ENCODE results near the gene TEC.

TEC gene

GRCh38 chr4:48243429-48243828, 26.2 kb downstream of the TEC start:
- no peaks in the 10 kb centered on the region for H3K9me3 ChIP-seq (replicated peaks; ENCODE audit: insufficient read depth, low read length)
- H3K27me3 ChIP-seq (replicated peaks; ENCODE audit: insufficient read depth, low read length), result no peaks in the 10 kb centered on the region
- no peaks in the 10 kb centered on the region for H4K20me1 ChIP-seq (ENCODE audit: insufficient read depth, low read length)
- no peak overlapping the region for H3K4me3 ChIP-seq (ENCODE audit: low read length)
- peaks cover 93% of the 10 kb centered on the region for H3K79me2 ChIP-seq (ENCODE audit: low read length)
- H3K36me3 ChIP-seq (replicated peaks; ENCODE audit: insufficient read depth, low read length), result no peaks in the 10 kb centered on the region
- peaks cover 14% of the 10 kb centered on the region; the same call in 1 of the 2 replicates for H3F3A ChIP-seq (ENCODE audit: insufficient read depth, low read length)
- peaks cover 22% of the 10 kb centered on the region for H3K4me1 ChIP-seq (ENCODE audit: low read length)
- no peak overlapping the region for H3K4me2 ChIP-seq (ENCODE audit: low read depth, low read length)
- no peak overlapping the region for H2AFZ ChIP-seq (ENCODE audit: low read length)
- TF ChIP-seq CTCF (IDR thresholded peaks at IDR 0.05; ENCODE audit: low read length) (no peak), EZH2phosphoT487 (IDR thresholded peaks at IDR 0.05; ENCODE audit: low read length) (no peak), EZH2 (optimal IDR thresholded peaks at IDR 0.05; ENCODE audit: low read depth, low read length) (no peak)
- no peaks in the 10 kb centered on the region for H3K9me2 ChIP-seq (replicated peaks; ENCODE audit: insufficient read depth, low read length)
- H3K27ac ChIP-seq (ENCODE audit: low read length), result no peak overlapping the region
- no peak overlapping the region for H3K9ac ChIP-seq (ENCODE audit: low read length)
- no peak for DNase-seq

- Histone ChIP-seq H3K9me2 (replicated peaks; ENCODE audit: insufficient read depth, low read length) (no peaks in the 10 kb centered on the region), H3K4me1 (ENCODE audit: low read length) (peaks cover 14% of the 10 kb centered on the region), H3F3A (ENCODE audit: insufficient read depth, low read length) (peaks cover 8% of the 10 kb centered on the region; the same call in 1 of the 2 replicates), H3K27me3 (replicated peaks; ENCODE audit: insufficient read depth, low read length) (no peaks in the 10 kb centered on the region), H3K36me3 (replicated peaks; ENCODE audit: insufficient read depth, low read length) (no peaks in the 10 kb centered on the region), H3K27ac (ENCODE audit: low read length) (no peak overlapping the region), H3K4me2 (ENCODE audit: low read depth, low read length) (no peak overlapping the region), H4K20me1 (ENCODE audit: insufficient read depth, low read length) (no peaks in the 10 kb centered on the region), H3K79me2 (ENCODE audit: low read length) (peaks cover 93% of the 10 kb centered on the region), H2AFZ (ENCODE audit: low read length) (no peak overlapping the region), H3K9ac (ENCODE audit: low read length) (no peak overlapping the region), H3K9me3 (replicated peaks; ENCODE audit: insufficient read depth, low read length) (no peaks in the 10 kb centered on the region), H3K4me3 (ENCODE audit: low read length) (no peak overlapping the region)
- TF ChIP-seq EZH2 (optimal IDR thresholded peaks at IDR 0.05; ENCODE audit: low read depth, low read length) (no peak), EZH2phosphoT487 (IDR thresholded peaks at IDR 0.05; ENCODE audit: low read length) (no peak), CTCF (IDR thresholded peaks at IDR 0.05; ENCODE audit: low read length) (no peak)
- no peak for DNase-seq
Observed at GRCh38 chr4:48242511-48243195, 27.0 kb downstream of the TEC start.

DNA sequence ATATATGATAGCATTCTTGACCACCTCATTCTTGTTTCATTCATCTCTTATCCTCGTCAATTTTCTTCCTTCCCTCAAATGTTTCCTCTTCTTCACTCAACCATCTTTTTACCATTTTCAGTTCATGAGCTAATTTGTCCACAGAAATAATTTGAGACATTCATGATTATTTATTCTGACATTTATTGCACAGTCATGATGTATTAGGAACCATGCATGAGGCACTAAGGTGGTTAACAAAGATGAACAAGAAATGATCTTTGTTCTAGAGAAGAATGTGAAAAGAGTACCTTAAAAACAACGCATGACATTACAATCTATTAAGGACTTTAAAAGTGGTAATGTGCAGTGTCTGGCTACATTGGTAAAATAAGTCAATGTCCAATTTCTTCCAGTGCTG, 27.9 kb downstream of the TEC start:
- no peak overlapping the region for H3K27ac ChIP-seq (ENCODE audit: low read length)
- H3K27me3 ChIP-seq (replicated peaks; ENCODE audit: insufficient read depth, low read length), result no peaks in the 10 kb centered on the region
- H3K9ac ChIP-seq (ENCODE audit: low read length), result no peak overlapping the region
- no peaks in the 10 kb centered on the region for H3K36me3 ChIP-seq (replicated peaks; ENCODE audit: insufficient read depth, low read length)
- no peak for DNase-seq
- no peak overlapping the region for H2AFZ ChIP-seq (ENCODE audit: low read length)
- no peak overlapping the region for H3K4me3 ChIP-seq (ENCODE audit: low read length)
- H3K4me1 ChIP-seq (ENCODE audit: low read length), result peaks cover 5% of the 10 kb centered on the region
- peaks cover 92% of the 10 kb centered on the region for H3K79me2 ChIP-seq (ENCODE audit: low read length)
- TF ChIP-seq EZH2phosphoT487 (IDR thresholded peaks at IDR 0.05; ENCODE audit: low read length) (no peak), CTCF (IDR thresholded peaks at IDR 0.05; ENCODE audit: low read length) (no peak)
- no peaks in the 10 kb centered on the region for H3K9me3 ChIP-seq (replicated peaks; ENCODE audit: insufficient read depth, low read length)
- no peaks in the 10 kb centered on the region for H4K20me1 ChIP-seq (ENCODE audit: insufficient read depth, low read length)
- H3K9me2 ChIP-seq (replicated peaks; ENCODE audit: insufficient read depth, low read length), result no peaks in the 10 kb centered on the region
- H3K4me2 ChIP-seq (ENCODE audit: low read depth, low read length), result no peak overlapping the region
- no peaks in the 10 kb centered on the region for H3F3A ChIP-seq (ENCODE audit: insufficient read depth, low read length)

Data from MM.1S (cell line).